Breast epithelium (tissue), 3 donors: ENCODE results near the gene CSNK1G1.

Experiments used
- CTCF ChIP-seq, 3 donors: fragments of 450-650 bp; IDR thresholded peaks; one replicate each; pipeline ENCODE4 v1.5.1; 2016 to 2017; ENCODE audit warnings: antibody characterized with exemption in 3 of 3, mild to moderate bottlenecking in 3 of 3, moderate library complexity in 3 of 3
- POLR2AphosphoS5 ChIP-seq, 3 donors: sonication (generic); formaldehyde crosslinking; IDR thresholded peaks; one replicate each; pipeline ENCODE4 v1.6.1; 2017; ENCODE audit warnings: antibody characterized with exemption in 3 of 3

- no peak for TF ChIP-seq CTCF (IDR thresholded peaks at IDR 0.05)
- no peak for TF ChIP-seq POLR2AphosphoS5 (IDR thresholded peaks at IDR 0.05)
Measured at GRCh38 chr15:64121614-64122013, 234.4 kb downstream of the CSNK1G1 start.
